MM.1S (cell line): Measurements from ENCODE around the gene TMEM270.

ENCODE experiments used
- DNase-seq: peaks from one replicate; pipeline ENCODE4 v3.0.0-alpha.2; 2015
- H2AFZ ChIP-seq: fragments of 300-600 bp; sonication (generic); 2 replicates; pipeline ENCODE4 v1.6.0; 2016; ENCODE audit warnings: antibody characterized with exemption, low read length
- H3F3A ChIP-seq: fragments of 300-600 bp; sonication (generic); 2 replicates; pipeline ENCODE4 v1.6.1; 2016; ENCODE audit warnings: mild to moderate bottlenecking, antibody characterized with exemption, low read length, moderate library complexity, mixed read lengths; ENCODE audit not compliant: insufficient read depth
- H3K27ac ChIP-seq: fragments of 300-600 bp; sonication (generic); 2 replicates; pipeline ENCODE4 v1.5.1; 2016; ENCODE audit warnings: mild to moderate bottlenecking, low read length
- H3K27me3 ChIP-seq: fragments of 300-600 bp; sonication (generic); replicated peaks from 2 replicates; pipeline ENCODE4 v1.6.0; 2016; ENCODE audit warnings: low read length; ENCODE audit not compliant: insufficient read depth
- H3K36me3 ChIP-seq: fragments of 300-600 bp; sonication (generic); replicated peaks from 2 replicates; pipeline ENCODE4 v1.6.1; 2016; ENCODE audit warnings: mild to moderate bottlenecking, low read length, mixed read lengths; ENCODE audit not compliant: insufficient read depth
- H3K4me1 ChIP-seq: fragments of 300-600 bp; sonication (generic); 2 replicates; pipeline ENCODE4 v1.6.1; 2016; ENCODE audit warnings: low read length, mixed read lengths
- H3K4me2 ChIP-seq: fragments of 300-600 bp; sonication (generic); 2 replicates; pipeline ENCODE4 v1.6.0; 2016; ENCODE audit warnings: low read depth, low read length
- H3K4me3 ChIP-seq: fragments of 300-600 bp; sonication (generic); 2 replicates; pipeline ENCODE4 v1.5.1; 2016; ENCODE audit warnings: low read length, mixed read lengths
- H3K79me2 ChIP-seq: fragments of 300-600 bp; sonication (generic); 2 replicates; pipeline ENCODE4 v1.6.1; 2016; ENCODE audit warnings: mixed run types, low read length, mixed read lengths
- H3K9ac ChIP-seq: fragments of 300-600 bp; sonication (generic); 2 replicates; pipeline ENCODE4 v1.6.1; 2016; ENCODE audit warnings: low read length, mixed read lengths
- H3K9me2 ChIP-seq: fragments of 300-600 bp; sonication (generic); replicated peaks from 2 replicates; pipeline ENCODE4 v1.6.1; 2016; ENCODE audit warnings: mild to moderate bottlenecking, low read length, mixed read lengths; ENCODE audit not compliant: insufficient read depth
- H3K9me3 ChIP-seq: fragments of 300-600 bp; sonication (generic); replicated peaks from 2 replicates; pipeline ENCODE4 v1.6.1; 2016; ENCODE audit warnings: mild to moderate bottlenecking, low read length, mixed read lengths; ENCODE audit not compliant: insufficient read depth
- H4K20me1 ChIP-seq: fragments of 300-600 bp; sonication (generic); 2 replicates; pipeline ENCODE4 v1.6.1; 2016; ENCODE audit warnings: mild to moderate bottlenecking, low read length, moderate library complexity, mixed read lengths; ENCODE audit not compliant: insufficient read depth
- CTCF ChIP-seq: fragments of 300-600 bp; sonication (generic); IDR thresholded peaks from 2 replicates; pipeline ENCODE4 v1.5.1; 2016; ENCODE audit warnings: antibody characterized with exemption, low read length, mixed read lengths
- EZH2 ChIP-seq: fragments of 300-600 bp; sonication (generic); optimal IDR thresholded peaks from 2 replicates; pipeline ENCODE3; 2017; ENCODE audit warnings: low read depth, mild to moderate bottlenecking, antibody characterized with exemption, low read length, mixed read lengths
- EZH2phosphoT487 ChIP-seq: fragments of 300-600 bp; sonication (generic); IDR thresholded peaks from 2 replicates; pipeline ENCODE4 v1.6.1; 2018; ENCODE audit warnings: antibody characterized with exemption, low read length

The TMEM270 gene

GRCh38 chr7:73840715-73841379 is 20.1 kb upstream of the TMEM270 start:
- no peak overlapping the region for H3K9ac ChIP-seq

GRCh38 chr7:73841689-73842066 is 19.3 kb upstream of the TMEM270 start:
- no peaks in the 10 kb centered on the region for H3K36me3 ChIP-seq
- H2AFZ ChIP-seq: peak overlapping the region; percentile 99
- no peaks in the 10 kb centered on the region for H3K9me2 ChIP-seq
- no peaks in the 10 kb centered on the region for H3K79me2 ChIP-seq
- no peak overlapping the region for H3K27ac ChIP-seq
- H3K27me3 ChIP-seq: no peaks in the 10 kb centered on the region
- H4K20me1 ChIP-seq: no peaks in the 10 kb centered on the region
- peak overlapping the region; percentile 80 for H3K4me3 ChIP-seq
- H3K9me3 ChIP-seq: no peaks in the 10 kb centered on the region
- peak overlapping the region; percentile 97 for H3K4me2 ChIP-seq
- peaks cover 26% of the 10 kb centered on the region for H3F3A ChIP-seq
- H3K9ac ChIP-seq: peak overlapping the region; percentile 66; the same call in 1 of the 2 replicates
- DNase-seq: no peak
- TF ChIP-seq CTCF (no peak), EZH2 (no peak), EZH2phosphoT487 (no peak)
- peaks cover 36% of the 10 kb centered on the region for H3K4me1 ChIP-seq

More at GRCh38 chr7:73840715-73841379, 20.1 kb upstream of the TMEM270 start:
- Histone ChIP-seq H3K9me2 (no peaks in the 10 kb centered on the region), H3K4me3 (no peak overlapping the region), H3K9me3 (no peaks in the 10 kb centered on the region), H3K4me1 (peaks cover 29% of the 10 kb centered on the region), H3K79me2 (no peaks in the 10 kb centered on the region), H3K27ac (no peak overlapping the region), H3K27me3 (no peaks in the 10 kb centered on the region), H3K36me3 (no peaks in the 10 kb centered on the region), H3F3A (peaks cover 20% of the 10 kb centered on the region), H2AFZ (no peak overlapping the region), H3K4me2 (no peak overlapping the region), H4K20me1 (no peaks in the 10 kb centered on the region)
- DNase-seq: no peak
- no peak for TF ChIP-seq EZH2phosphoT487
- TF ChIP-seq CTCF: no peak
- no peak for TF ChIP-seq EZH2

GRCh38 chr7:73842067-73842976 is 18.6 kb upstream of the TMEM270 start, which contains the start of gene METTL27:
METTL27 (minus strand) TSS chr7:73842516; CDS start chr7:73842140, 376 bp downstream.
- no peak for TF ChIP-seq EZH2phosphoT487
- TF ChIP-seq CTCF: no peak
- TF ChIP-seq EZH2: no peak

More at GRCh38 chr7:73842067-73842976, 18.6 kb upstream of the TMEM270 start, which contains the start of gene METTL27:
- peak within 1 kb of the TSS; percentile 38; the same call in 1 of the 2 replicates for H3K27ac ChIP-seq
- H3K27me3 ChIP-seq: no peaks in the 10 kb centered on the region
- no peaks in the 10 kb centered on the region for H3K9me2 ChIP-seq
- peak within 1 kb of the TSS; percentile 91 for H3K4me3 ChIP-seq
- H2AFZ ChIP-seq: peak within 1 kb of the TSS; percentile 99
- H3K79me2 ChIP-seq: no peaks in the 10 kb centered on the region
- H3K9me3 ChIP-seq: no peaks in the 10 kb centered on the region
- H4K20me1 ChIP-seq: no peaks in the 10 kb centered on the region
- peak; percentile 94 for DNase-seq
- H3K4me1 ChIP-seq: peaks cover 37% of the 10 kb centered on the region
- peaks cover 26% of the 10 kb centered on the region for H3F3A ChIP-seq
- H3K36me3 ChIP-seq: no peaks in the 10 kb centered on the region
- peak within 1 kb of the TSS; percentile 81 for H3K9ac ChIP-seq
- H3K4me2 ChIP-seq: peak within 1 kb of the TSS; percentile 97
